Activated T-cell treated with anti-CD3 and anti-CD28 coated beads, Interleukin-2, amount 50 U/mL, for 1 hour (primary cell): Measurements from ENCODE around the gene SUGCT.

Source experiments
- DNase-seq: peaks from one replicate; pipeline ENCODE4 v3.0.0-alpha.2; 2020

Gene SUGCT

DNA sequence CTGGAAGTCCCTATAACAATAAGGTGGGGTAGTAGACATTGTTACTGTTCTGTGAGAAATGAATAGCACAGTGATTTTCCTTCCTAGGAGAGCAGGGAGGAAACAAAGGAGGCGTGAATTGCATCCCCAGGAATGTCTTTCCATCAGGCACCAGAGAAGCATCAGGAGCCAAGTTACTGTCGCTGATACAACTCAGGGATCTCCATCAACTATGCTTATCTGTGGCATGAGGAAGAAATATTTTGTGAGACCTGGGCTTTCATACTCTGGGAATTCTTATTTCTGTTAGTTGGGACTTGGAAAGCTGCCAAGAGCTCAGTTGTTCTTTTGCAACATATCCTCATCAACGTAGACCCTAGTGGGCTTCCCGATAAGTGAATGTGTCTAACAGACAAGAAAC lies 622.3 kb downstream of the SUGCT start:
- DNase-seq, result no peak

- DNase-seq, result no peak
Measured at GRCh38 chr7:40758590-40758989, 623.8 kb downstream of the SUGCT start.

GRCh38 chr7:40760293-40760964 lies 625.6 kb downstream of the SUGCT start:
- no peak for DNase-seq

- no peak for DNase-seq
Measured at GRCh38 chr7:40760987-40761386, 626.2 kb downstream of the SUGCT start.

- DNase-seq, result no peak
Measured at GRCh38 chr7:40761762-40762560, 627.2 kb downstream of the SUGCT start.

- DNase-seq, result no peak
Measured at GRCh38 chr7:40763319-40764287, 628.8 kb downstream of the SUGCT start.

- no peak for DNase-seq
Measured at GRCh38 chr7:40765639-40766038, 630.8 kb downstream of the SUGCT start.

DNA sequence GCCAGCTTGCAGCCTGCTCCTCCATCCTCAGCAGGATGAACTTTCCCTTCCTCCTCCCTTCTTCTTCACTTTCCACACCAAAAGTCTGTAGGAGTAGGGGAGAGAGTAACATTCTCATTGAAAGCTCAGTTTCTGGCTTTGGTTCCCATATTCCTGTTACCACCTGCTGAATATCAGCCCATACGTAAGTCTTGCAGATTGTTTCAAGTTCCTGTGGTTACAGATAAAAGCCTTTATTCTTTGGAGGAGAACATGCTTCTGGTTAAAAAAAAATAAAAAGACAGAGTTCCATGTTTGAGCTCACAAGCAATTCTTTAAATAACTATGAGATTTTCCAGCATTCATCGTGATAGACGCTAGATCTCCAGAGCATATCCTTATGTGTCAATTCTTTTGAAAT lies 637.3 kb downstream of the SUGCT start:
- no peak for DNase-seq

- DNase-seq, result no peak
Measured at GRCh38 chr7:40773656-40774055, 638.9 kb downstream of the SUGCT start.

- DNase-seq, result no peak
Measured at GRCh38 chr7:40775877-40776276, 641.1 kb downstream of the SUGCT start.

DNA sequence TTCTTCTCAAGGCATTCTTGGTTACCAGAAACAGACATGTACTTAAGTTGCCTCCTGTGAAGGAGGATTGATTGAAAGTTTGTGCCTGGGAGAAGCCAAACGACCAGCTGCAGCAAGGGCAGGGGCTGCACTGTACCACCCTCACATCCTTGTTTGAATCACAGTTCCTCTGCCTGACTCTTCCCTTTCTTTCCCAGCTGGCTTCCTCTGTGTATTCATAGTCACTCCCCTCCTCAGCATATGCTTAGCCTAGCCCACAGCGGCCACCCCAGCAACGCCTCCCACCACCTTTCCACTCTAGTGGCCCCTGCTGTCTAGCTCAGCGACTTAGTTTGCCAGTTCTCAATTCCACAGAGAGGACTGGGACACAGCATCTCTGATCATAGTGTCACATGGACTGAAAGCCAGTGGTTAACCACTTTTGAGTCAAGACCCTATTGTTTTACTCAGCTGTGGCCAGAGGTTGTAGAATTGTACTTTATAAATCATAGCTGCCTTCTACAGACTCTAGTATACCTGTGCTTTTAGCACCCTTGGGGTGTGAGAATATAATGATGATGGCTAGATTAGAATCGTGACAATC lies 643.0 kb downstream of the SUGCT start:
- DNase-seq, result no peak

- DNase-seq, result no peak
Measured at GRCh38 chr7:40780460-40780859, 645.7 kb downstream of the SUGCT start.

DNA sequence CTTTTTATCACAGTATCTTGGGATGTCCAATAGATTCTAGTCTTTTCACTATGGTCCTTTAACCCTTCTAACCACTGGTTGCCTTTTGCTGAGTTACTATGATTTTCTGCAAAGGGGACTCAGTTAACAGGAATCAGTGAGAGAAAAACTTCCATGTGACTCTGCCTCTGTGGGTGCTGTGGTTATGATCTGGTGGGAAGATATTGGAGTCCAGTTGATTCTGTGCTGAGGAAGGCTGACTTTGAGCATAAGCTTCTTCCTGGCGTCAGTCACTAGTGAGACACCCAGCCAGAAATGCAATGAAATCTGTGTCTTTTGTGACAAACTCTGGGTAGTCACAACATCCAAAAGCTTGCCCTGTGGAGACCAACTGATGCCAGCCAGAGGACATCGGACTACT lies 648.0 kb downstream of the SUGCT start:
- DNase-seq, result no peak

- no peak for DNase-seq
Measured at GRCh38 chr7:40784176-40784575, 649.4 kb downstream of the SUGCT start.

DNA sequence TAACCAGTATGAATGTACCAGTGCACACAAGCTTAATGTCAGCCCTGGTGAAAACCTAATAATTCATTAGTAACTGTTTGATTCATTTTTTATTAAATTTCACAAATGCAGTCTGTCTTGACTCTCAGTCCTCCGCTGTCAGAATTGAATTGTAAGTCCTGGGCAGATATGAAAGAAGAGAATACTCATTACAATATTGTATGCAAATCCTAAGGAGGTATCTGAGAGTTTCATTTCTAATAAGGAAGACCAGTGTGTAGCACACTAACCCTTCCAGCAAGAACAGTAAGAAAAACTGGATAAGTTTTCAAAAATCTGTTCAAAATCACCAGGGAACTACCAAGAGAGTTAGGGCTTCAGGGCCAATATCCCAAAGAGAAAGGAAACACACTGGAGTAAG lies 652.1 kb downstream of the SUGCT start:
- no peak for DNase-seq

DNA sequence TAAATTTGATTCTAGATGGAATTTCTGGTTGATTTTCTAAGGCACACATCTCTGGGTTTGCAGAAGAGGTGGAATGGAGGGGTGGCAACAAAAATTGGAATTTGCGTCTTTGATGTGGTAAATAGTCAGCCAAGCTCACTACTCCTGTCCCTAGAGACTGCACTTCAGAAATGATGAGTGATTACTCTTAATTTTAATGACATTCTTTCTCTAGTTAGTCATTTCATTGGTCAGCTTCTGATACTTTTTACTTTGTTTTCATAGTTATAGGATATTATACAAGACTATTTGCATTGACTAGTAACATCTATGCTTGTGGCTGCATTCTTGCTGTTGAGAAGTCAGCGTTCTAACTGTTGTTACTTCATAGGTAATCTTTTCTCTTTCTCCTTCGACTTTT lies 658.3 kb downstream of the SUGCT start:
- no peak for DNase-seq

DNA sequence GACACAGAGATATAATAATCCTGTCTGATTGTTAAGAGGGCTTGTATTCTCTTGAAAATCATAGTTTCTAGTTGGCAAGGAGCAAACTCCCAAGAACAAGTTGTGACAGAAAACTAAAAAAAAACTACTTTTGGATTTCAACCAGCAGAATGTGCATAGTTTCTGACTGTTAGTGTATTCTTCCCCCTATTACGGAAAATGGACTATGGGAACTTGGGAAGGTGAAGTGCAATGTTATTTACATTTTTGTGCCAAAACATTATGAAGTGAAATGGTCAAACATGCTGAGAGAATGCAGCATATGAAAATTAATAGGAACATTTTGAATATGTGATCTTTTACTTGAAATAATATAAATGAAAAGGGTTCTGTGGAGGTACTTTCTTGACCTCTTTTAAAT lies 660.8 kb downstream of the SUGCT start:
- no peak for DNase-seq

DNA sequence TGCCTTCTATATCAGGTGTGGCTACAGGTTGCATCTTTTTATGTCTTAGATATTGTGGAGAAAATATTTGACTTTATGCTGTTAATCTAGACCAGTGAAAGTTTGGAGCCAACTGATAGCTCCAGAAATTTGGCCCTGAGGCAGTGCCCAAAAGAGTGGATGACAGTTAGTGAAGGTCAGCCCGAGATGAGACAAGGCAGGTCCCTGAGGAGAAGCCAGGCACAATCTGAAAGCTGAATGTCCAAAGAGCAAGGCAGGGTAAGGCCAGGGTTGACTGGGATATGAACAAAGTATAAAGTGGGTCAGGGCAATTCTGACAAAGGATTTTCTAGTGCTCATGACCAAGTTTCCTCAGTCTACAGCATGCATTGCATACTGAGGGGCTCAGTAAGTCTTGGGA lies 661.9 kb downstream of the SUGCT start:
- DNase-seq, result no peak

DNA sequence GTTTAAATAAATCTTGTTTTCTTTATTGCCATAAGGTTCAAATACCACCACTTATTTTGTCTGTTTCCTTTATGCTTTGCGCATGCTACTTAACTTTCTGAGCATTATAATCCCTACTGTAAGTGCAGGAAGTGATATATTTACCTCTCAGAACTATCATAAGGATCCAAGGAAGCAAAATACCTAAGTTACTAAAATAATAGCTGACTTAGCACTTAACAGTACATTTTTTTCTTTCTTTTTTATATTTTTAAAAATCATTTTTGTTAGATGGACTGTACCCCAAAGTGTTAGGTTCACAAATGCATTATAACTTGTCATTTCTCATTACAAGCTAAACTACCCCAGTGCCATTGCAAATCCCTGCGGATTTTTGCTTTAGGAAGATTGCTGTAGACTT lies 663.8 kb downstream of the SUGCT start:
- no peak for DNase-seq

- DNase-seq, result no peak
Measured at GRCh38 chr7:40799493-40800403, 664.9 kb downstream of the SUGCT start.

DNA sequence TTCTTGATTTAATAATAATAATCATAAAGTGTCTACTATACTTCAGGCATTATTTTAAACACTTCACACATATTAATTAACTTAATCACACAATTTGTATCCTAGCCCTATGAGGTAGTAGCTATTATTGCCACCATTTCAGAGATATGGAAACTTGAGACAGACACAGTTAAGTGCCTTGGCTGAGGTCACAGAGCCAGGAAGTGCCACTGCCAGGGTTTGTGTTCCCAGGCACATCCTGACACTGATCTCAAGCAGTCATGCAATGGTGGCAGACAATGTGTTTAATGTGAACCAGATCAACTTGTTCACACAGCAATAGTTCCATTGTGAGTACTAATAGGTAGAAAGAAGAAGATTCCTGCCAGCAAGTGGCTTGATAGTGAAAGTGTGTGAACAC lies 666.0 kb downstream of the SUGCT start:
- DNase-seq, result no peak

DNA sequence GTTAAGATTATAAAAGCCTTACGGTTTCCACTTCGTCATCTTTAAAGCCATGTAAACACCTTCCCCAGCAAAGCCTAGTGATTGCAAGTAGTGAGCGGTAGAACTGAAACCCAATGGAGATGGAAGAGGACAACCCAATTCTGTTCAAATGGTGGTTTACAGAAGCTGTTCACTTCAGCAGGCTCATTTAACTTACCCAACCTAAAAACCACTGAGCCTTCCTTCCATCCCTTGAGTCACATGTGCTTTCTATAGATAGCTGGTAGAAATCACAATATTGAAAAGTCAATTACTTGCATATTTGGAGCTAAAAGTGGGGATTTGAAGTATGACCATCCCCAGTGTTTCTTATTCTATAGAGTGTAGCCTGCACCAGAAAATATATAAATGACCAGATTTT lies 667.7 kb downstream of the SUGCT start:
- DNase-seq, result no peak
